ENCODE results near the gene FOSL1. TPM values are rescaled to one million over a fixed set of nuclear protein-coding genes. Genes with fewer than 3 reads are reported as not detected.

FOSL1 gene
- total and polyA plus RNA-seq, 4 donors: 0.20 to 0.41 (median 0.36) TPM; not detected in 1

DNA sequence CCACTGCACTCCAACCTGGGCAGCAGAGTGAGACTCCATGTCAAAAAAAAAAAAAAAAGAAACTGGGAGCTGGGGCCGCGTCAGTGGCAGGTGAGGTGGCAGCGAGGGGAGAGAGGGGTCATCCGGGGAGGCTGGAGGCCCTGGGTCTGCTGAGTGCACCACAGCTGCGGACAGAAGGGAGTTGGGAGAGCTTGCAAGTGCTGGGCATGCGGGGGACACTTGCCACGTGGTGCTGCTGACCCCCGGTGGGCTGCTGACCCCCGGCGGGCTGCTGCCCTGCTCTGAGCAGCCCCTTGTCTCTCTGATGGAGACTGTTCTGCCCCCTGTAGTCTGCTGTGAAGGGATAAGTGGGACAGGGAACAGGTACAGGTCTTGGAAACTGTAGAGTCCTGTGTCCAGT is 21.7 kb upstream of the FOSL1 start:
- 91% methylated on average over 10 of the region's 10 CpGs for WGBS (ENCODE audit: insufficient coverage)
- peaks cover 32% of the 10 kb centered on the region for H3K4me1 ChIP-seq (ENCODE audit: control insufficient read depth, insufficient read depth, low read length)
- no peaks in the 10 kb centered on the region for H3K27me3 ChIP-seq (ENCODE audit: control insufficient read depth, insufficient read depth, low read length)
- no peaks in the 10 kb centered on the region for H3K9me3 ChIP-seq (ENCODE audit: control insufficient read depth, insufficient read depth, low read length)
- H3K27ac ChIP-seq (ENCODE audit: low read depth, low read length): no peak overlapping the region
- peaks cover 57% of the 10 kb centered on the region for H3K36me3 ChIP-seq (ENCODE audit: control insufficient read depth, insufficient read depth, low read length)
- no peak overlapping the region for H3K4me3 ChIP-seq (ENCODE audit: low read depth, low read length)
- DNase-seq (ENCODE audit: low read depth in 4 of 6, low spot score in 6 of 6): no peak

DNA sequence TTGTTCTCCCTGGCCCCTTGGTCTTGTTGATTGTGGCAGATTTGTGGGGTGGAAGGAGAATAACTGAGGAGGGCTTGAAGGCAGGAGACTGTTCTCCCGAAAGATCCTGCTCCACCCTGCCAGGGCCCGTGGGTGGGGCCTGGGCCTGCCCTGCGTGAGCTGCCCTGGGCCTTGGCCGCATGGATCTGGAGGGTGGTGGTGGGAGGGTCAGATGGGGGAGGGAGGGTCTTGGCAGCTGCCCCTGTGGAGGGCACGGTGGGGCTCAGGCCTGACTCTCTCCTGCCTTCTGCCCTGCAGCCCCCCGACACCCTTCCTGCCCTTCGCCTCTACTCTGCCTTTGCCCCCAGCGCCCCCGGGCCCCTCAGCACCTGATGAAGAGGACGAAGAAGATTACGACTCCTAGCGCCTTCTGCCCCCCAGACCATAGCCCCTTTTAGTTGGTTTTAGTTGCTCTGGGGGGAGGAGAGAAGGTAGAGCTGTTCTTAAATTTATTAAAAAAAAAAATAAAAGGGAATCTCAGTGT is 20.9 kb upstream of the FOSL1 start:
- H3K4me3 ChIP-seq (ENCODE audit: low read depth, low read length): no peak overlapping the region
- H3K27ac ChIP-seq (ENCODE audit: low read depth, low read length): no peak overlapping the region
- peaks cover 57% of the 10 kb centered on the region for H3K36me3 ChIP-seq (ENCODE audit: control insufficient read depth, insufficient read depth, low read length)
- DNase-seq (ENCODE audit: low read depth in 4 of 6, low spot score in 6 of 6): no peak
- no peaks in the 10 kb centered on the region for H3K9me3 ChIP-seq (ENCODE audit: control insufficient read depth, insufficient read depth, low read length)
- no peaks in the 10 kb centered on the region for H3K27me3 ChIP-seq (ENCODE audit: control insufficient read depth, insufficient read depth, low read length)
- 85% methylated on average over 9 of the region's 12 CpGs for WGBS (ENCODE audit: insufficient coverage)
- H3K4me1 ChIP-seq (ENCODE audit: control insufficient read depth, insufficient read depth, low read length): peaks cover 37% of the 10 kb centered on the region

DNA sequence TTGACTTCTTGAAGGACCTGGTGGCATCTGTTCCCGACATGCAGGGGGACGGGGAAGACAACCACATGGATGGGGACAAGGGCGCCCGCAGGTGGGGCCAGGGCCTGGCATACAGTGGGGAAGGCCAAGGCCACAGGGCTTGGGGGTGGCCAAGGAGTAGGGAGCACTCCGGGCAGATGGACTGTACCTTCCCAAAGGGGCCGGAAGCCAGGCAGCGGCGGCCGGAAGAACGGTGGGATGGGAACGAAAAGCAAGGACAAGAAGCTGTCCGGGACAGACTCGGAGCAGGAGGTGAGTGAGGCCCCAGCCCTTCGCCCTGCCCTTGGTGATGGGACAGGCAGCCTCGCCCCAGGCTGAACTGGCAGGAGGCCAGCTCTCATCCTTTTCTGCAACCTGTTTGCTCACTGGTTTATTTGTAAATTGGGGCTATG is 20.2 kb upstream of the FOSL1 start:
- Histone ChIP-seq H3K4me3 (ENCODE audit: low read depth, low read length) (peak overlapping the region; percentile 70), H3K9me3 (ENCODE audit: control insufficient read depth, insufficient read depth, low read length) (no peaks in the 10 kb centered on the region), H3K4me1 (ENCODE audit: control insufficient read depth, insufficient read depth, low read length) (peaks cover 45% of the 10 kb centered on the region), H3K27ac (ENCODE audit: low read depth, low read length) (no peak overlapping the region), H3K36me3 (ENCODE audit: control insufficient read depth, insufficient read depth, low read length) (peaks cover 62% of the 10 kb centered on the region), H3K27me3 (ENCODE audit: control insufficient read depth, insufficient read depth, low read length) (no peaks in the 10 kb centered on the region)
- no peak for DNase-seq (ENCODE audit: low read depth in 4 of 6, low spot score in 6 of 6)
- WGBS (ENCODE audit: insufficient coverage): 73% methylated on average over 14 of the region's 15 CpGs

DNA sequence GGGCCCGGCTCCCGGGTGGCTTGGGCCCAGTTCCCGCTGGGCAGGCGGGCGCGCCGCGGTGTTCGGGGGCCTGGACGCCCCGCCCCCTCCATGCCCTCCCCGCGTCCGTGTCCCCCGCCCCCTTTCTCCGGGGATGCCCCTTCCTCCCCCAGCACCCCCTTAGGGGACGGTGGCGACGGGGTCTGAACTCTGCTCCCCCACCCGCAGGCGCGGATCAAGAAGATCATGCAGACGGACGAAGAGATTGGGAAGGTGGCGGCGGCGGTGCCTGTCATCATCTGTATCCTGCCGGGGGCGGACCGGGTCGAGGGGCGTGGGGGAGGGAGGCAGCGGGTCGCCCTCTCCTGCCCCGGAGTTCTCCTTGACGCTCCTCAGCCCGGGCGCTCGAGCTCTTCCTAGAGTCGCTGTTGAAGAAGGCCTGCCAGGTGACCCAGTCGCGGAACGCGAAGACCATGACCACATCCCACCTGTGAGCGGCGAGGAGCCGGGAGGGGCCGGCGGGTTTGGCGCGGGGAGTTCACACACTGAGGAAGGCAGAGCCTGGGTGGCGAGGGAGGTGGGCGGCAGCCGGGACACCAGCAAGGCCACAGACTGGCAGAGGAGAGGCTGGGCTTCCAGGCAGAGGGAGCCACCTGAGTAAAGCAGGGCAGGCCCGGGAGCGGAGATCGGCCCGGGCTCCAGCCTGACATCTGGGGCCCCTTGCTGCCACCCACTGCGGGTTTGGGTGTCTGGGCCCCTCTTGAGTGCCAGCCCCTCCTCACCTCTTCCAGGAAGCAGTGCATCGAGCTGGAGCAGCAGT is 19.6 kb upstream of the FOSL1 start:
- WGBS (ENCODE audit: insufficient coverage): under 1% methylated on average over 43 of the region's 60 CpGs
- DNase-seq (ENCODE audit: low read depth in 4 of 6, low spot score in 6 of 6): peak in 1 of 6 donors; percentile 17
- peak overlapping the region; percentile 47 for H3K27ac ChIP-seq (ENCODE audit: low read depth, low read length)

DNA sequence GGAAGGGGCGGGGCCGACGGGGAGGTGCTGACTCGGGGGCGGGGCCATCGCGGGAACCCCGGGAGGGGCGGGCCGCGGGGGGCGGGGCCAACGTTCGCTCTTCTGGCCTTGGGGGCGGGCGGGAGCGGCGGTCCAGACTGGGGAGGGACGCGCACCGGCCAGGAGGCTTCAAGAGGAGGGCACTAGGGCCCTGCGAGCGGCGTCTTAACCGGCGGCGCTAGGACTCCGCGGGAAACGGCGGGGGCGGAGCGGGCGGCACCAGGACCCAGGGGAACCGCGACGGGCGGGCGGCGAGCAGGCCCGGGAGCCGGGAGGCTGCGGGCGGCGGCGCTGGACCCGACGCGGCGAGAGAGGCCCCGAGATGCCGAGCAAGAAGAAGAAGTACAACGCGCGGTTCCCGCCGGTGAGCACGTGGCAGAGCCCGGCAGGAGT is 19.0 kb upstream of the FOSL1 start, which contains the start of gene DRAP1:
Gene DRAP1, plus strand, starts transcription at position 286 of the 432 bp plus-strand sequence. Its CDS starts 76 bp downstream, at position 362.
- DNase-seq (ENCODE audit: low read depth in 4 of 6, low spot score in 6 of 6): peak; percentile 82 to 99 (median 96)
- H3K27ac ChIP-seq (ENCODE audit: low read depth, low read length): peak within 1 kb of the TSS; percentile 71
- WGBS (ENCODE audit: insufficient coverage): under 1% methylated on average over 59 of the region's 59 CpGs
- H3K9me3 ChIP-seq (ENCODE audit: control insufficient read depth, insufficient read depth, low read length): no peaks in the 10 kb centered on the region
- H3K27me3 ChIP-seq (ENCODE audit: control insufficient read depth, insufficient read depth, low read length): no peaks in the 10 kb centered on the region
- peak within 1 kb of the TSS; percentile 89 for H3K4me3 ChIP-seq (ENCODE audit: low read depth, low read length)
- H3K36me3 ChIP-seq (ENCODE audit: control insufficient read depth, insufficient read depth, low read length): peaks cover 55% of the 10 kb centered on the region
- H3K4me1 ChIP-seq (ENCODE audit: control insufficient read depth, insufficient read depth, low read length): peaks cover 49% of the 10 kb centered on the region

More for the DNA sequence above, 19.6 kb upstream of the FOSL1 start:
- no peaks in the 10 kb centered on the region for H3K9me3 ChIP-seq (ENCODE audit: control insufficient read depth, insufficient read depth, low read length)
- no peaks in the 10 kb centered on the region for H3K27me3 ChIP-seq (ENCODE audit: control insufficient read depth, insufficient read depth, low read length)
- H3K4me1 ChIP-seq (ENCODE audit: control insufficient read depth, insufficient read depth, low read length): peaks cover 49% of the 10 kb centered on the region
- H3K36me3 ChIP-seq (ENCODE audit: control insufficient read depth, insufficient read depth, low read length): peaks cover 62% of the 10 kb centered on the region
- peak overlapping the region; percentile 70 for H3K4me3 ChIP-seq (ENCODE audit: low read depth, low read length)

DNA sequence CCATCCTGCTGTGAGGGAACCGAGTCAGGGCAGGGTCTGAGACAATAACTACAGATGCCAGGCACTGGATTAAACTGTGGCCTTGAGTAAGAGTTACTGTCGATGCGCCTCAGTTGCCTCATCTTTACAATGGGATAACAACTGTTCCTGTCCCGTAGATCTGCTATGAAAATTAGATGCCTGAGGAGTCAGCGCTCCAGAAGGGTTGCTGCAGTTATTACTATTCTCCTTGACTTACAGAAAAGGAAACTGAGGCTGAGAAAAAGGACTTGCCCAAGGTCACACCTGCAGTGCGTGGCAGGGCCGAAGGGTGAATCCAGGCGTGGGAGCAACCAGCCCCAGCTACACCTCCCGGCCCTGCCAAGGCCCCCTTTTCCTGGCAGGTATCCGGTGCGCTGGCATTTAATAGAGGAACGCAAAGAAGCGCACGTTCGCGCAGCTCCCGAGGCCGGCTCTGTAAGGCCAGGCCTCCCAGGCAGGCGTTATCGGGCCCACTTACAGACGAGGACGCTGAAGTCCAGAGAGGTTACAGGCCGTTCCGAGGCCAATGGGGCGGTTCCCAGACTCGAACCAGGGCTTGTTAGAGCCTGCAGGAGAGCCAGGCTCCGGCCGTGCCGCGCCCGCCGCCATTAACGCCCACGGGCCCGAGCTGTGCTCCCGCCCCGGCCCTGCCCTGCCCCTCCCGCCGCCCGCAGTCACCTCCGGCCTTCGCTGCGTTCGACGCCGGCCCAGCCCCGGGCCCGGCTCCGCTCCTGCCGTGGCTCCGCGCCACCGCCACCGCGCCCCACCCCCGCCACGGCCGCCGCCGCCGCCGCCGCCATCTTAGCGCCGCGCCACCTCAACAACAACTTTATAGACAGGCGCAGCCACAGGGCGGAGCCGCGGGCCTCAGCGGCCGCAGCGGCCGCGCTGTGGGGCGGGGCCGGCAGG is 18.3 kb upstream of the FOSL1 start, which contains the start of gene C11orf68:
Gene C11orf68, minus strand, starts transcription at position 852 of the 930 bp plus-strand sequence. Its CDS starts 31 bp downstream, at position 821.
- peaks cover 52% of the 10 kb centered on the region for H3K36me3 ChIP-seq (ENCODE audit: control insufficient read depth, insufficient read depth, low read length)
- no peaks in the 10 kb centered on the region for H3K27me3 ChIP-seq (ENCODE audit: control insufficient read depth, insufficient read depth, low read length)
- peaks cover 49% of the 10 kb centered on the region for H3K4me1 ChIP-seq (ENCODE audit: control insufficient read depth, insufficient read depth, low read length)
- 6% methylated on average over 69 of the region's 77 CpGs for WGBS (ENCODE audit: insufficient coverage)
- H3K4me3 ChIP-seq (ENCODE audit: low read depth, low read length): peak within 1 kb of the TSS; percentile 89
- no peaks in the 10 kb centered on the region for H3K9me3 ChIP-seq (ENCODE audit: control insufficient read depth, insufficient read depth, low read length)
- no peak for DNase-seq (ENCODE audit: low read depth in 4 of 6, low spot score in 6 of 6)
- peak within 1 kb of the TSS; percentile 71 for H3K27ac ChIP-seq (ENCODE audit: low read depth, low read length)

DNA sequence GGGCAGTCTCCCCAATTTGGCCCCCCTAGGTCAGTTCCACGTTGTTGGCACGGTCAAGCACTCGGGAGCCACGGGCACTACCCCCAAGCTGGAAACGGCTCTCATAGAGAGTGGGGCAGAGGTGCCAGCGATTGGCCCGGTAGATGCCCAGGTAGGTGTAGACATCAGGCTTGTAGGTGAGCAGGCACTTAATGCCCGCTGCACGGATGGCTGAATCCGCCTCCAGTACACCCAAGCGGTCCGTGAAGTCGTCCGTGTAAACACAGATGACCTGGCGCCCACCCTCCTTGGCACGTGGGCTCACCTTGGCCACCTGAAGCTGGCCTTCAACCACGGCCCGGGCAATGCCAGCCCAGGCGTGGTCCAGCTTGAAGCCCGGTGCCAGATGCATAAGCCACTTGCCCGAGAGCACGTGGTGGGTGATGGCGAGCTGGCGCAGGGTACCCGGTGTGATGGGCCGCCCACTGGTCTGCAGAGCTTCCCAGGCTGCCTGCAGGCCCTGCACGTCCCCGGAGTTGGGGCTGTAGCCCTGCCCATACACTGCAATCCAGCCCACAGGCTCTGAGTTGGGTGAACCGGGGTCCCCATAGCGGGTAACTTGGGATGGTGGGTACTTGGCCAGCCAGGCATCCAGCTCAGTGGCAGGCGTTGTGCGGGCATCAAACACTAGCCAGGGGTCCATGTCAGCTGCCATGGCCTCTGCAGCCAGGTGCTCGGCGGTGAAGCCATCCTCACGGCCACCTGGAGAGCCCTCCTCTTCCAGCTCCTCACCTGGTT is 17.4 kb upstream of the FOSL1 start:
- Histone ChIP-seq H3K9me3 (ENCODE audit: control insufficient read depth, insufficient read depth, low read length) (no peaks in the 10 kb centered on the region), H3K4me1 (ENCODE audit: control insufficient read depth, insufficient read depth, low read length) (peaks cover 49% of the 10 kb centered on the region), H3K27ac (ENCODE audit: low read depth, low read length) (peak overlapping the region; percentile 71), H3K36me3 (ENCODE audit: control insufficient read depth, insufficient read depth, low read length) (peaks cover 43% of the 10 kb centered on the region), H3K27me3 (ENCODE audit: control insufficient read depth, insufficient read depth, low read length) (no peaks in the 10 kb centered on the region), H3K4me3 (ENCODE audit: low read depth, low read length) (peak overlapping the region; percentile 89)
- no peak for DNase-seq (ENCODE audit: low read depth in 4 of 6, low spot score in 6 of 6)
- 90% methylated on average over 31 of the region's 35 CpGs for WGBS (ENCODE audit: insufficient coverage)

DNA sequence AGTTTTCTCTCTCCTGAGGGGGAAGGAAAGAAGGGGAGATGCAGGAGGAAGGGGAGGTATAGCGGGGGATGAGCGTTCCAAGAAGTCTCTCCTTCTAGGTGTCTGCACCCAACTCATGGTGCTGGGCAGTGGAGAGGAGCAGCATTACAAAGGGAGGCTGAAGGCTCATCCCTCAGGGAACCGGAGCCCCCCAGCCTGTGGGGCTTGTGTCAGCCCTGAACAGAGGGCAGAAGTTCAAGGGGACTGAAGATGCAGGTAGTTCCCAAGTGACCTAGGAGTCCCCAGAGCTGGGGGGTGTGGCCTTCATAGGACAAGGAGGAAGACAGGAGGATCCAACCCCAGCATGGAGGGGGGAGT is 16.9 kb upstream of the FOSL1 start:
- no peaks in the 10 kb centered on the region for H3K27me3 ChIP-seq (ENCODE audit: control insufficient read depth, insufficient read depth, low read length)
- no peak for DNase-seq (ENCODE audit: low read depth in 4 of 6, low spot score in 6 of 6)
- no peak overlapping the region for H3K4me3 ChIP-seq (ENCODE audit: low read depth, low read length)
- no peaks in the 10 kb centered on the region for H3K9me3 ChIP-seq (ENCODE audit: control insufficient read depth, insufficient read depth, low read length)
- peaks cover 38% of the 10 kb centered on the region for H3K36me3 ChIP-seq (ENCODE audit: control insufficient read depth, insufficient read depth, low read length)
- H3K27ac ChIP-seq (ENCODE audit: low read depth, low read length): no peak overlapping the region
- 88% methylated on average over 3 of the region's 3 CpGs for WGBS (ENCODE audit: insufficient coverage)
- peaks cover 51% of the 10 kb centered on the region for H3K4me1 ChIP-seq (ENCODE audit: control insufficient read depth, insufficient read depth, low read length)

DNA sequence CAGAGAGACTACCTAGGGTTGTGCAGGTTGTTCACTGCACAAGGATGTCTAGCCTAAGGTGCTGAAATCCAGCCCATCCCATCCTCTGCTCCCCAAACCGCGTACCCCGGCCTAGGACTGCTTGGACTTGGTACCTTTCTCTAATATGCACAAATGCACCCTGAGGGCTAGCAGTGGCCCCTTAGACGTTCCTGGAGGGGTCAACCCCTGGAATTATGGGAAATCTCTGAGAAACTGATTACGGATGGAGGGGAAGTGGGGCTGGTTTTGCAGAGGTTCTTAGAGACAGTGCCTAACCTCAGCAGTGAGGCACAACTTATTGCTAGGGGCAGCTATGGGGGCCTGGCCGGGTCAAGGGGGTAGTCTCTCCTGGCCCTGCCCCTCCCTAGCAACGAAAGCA is 16.2 kb upstream of the FOSL1 start:
- H3K9me3 ChIP-seq (ENCODE audit: control insufficient read depth, insufficient read depth, low read length): no peaks in the 10 kb centered on the region
- 88% methylated on average over 5 of the region's 7 CpGs for WGBS (ENCODE audit: insufficient coverage)
- no peak for DNase-seq (ENCODE audit: low read depth in 4 of 6, low spot score in 6 of 6)
- H3K4me3 ChIP-seq (ENCODE audit: low read depth, low read length): no peak overlapping the region
- no peak overlapping the region for H3K27ac ChIP-seq (ENCODE audit: low read depth, low read length)
- peaks cover 32% of the 10 kb centered on the region for H3K36me3 ChIP-seq (ENCODE audit: control insufficient read depth, insufficient read depth, low read length)
- H3K27me3 ChIP-seq (ENCODE audit: control insufficient read depth, insufficient read depth, low read length): no peaks in the 10 kb centered on the region
- H3K4me1 ChIP-seq (ENCODE audit: control insufficient read depth, insufficient read depth, low read length): peaks cover 57% of the 10 kb centered on the region

All from spinal cord (tissue), 10 donors.